Spleen (tissue), 11 donors: ENCODE measurements around the gene ACOXL. TPM values are rescaled to one million over a fixed set of nuclear protein-coding genes. Genes with fewer than 3 reads are reported as not detected.
A peak's percentile ranks its signal among the peaks of the same experiment; 100 is the strongest.

Experiments
- DNase-seq: peaks from one replicate; pipeline ENCODE4 v3.0.0-alpha.2; 2020
- H3K27ac ChIP-seq, 8 donors: fragments of 200-600 bp; sonication (generic) in 7 of 8; 1 replicate in 4 of 8; 2 replicates in 4 of 8; pipeline versions ENCODE4 v1.5.0 to v1.8.0; 2016 to 2021; ENCODE audit warnings: inconsistent platforms in 4 of 8, mild to moderate bottlenecking in 4 of 8, moderate library complexity in 1 of 8
- H3K27me3 ChIP-seq, 7 donors: fragments of 200-600 bp; sonication (generic) in 6 of 7; replicated peaks in 1 of 7; 1 replicate in 4 of 7; 2 replicates in 3 of 7; pipeline versions ENCODE4 v1.5.0 to v1.8.0; 2016 to 2021; ENCODE audit warnings: inconsistent platforms in 3 of 7, mild to moderate bottlenecking in 1 of 7
- H3K36me3 ChIP-seq, 6 donors: fragments of 200-600 bp; sonication (generic) in 5 of 6; 1 replicate in 4 of 6; 2 replicates in 2 of 6; pipeline versions ENCODE4 v1.5.0 to v1.8.0; 2016 to 2021; ENCODE audit warnings: inconsistent platforms in 2 of 6
- H3K4me1 ChIP-seq, 6 donors: fragments of 200-600 bp; sonication (generic) in 5 of 6; 1 replicate in 3 of 6; 2 replicates in 3 of 6; pipeline versions ENCODE4 v1.5.0 to v1.8.0; 2016 to 2021; ENCODE audit warnings: inconsistent platforms in 3 of 6
- H3K4me3 ChIP-seq, 8 donors: fragments of 200-600 bp; sonication (generic) in 7 of 8; 1 replicate in 4 of 8; 2 replicates in 4 of 8; pipeline versions ENCODE4 v1.5.0 to v1.8.0; 2016 to 2021; ENCODE audit warnings: inconsistent platforms in 4 of 8, mild to moderate bottlenecking in 4 of 8, moderate library complexity in 2 of 8
- H3K9me3 ChIP-seq, 8 donors: fragments of 200-600 bp; sonication (generic) in 7 of 8; 1 replicate in 4 of 8; 2 replicates in 4 of 8; pipeline versions ENCODE4 v1.5.0 to v1.8.0; 2016 to 2021; ENCODE audit warnings: inconsistent platforms in 4 of 8
- POLR2A ChIP-seq, 3 donors: fragments of 450-650 bp; IDR thresholded peaks; one replicate each; pipeline ENCODE4 v1.5.1; 2017; ENCODE audit warnings: antibody characterized with exemption in 3 of 3, mild to moderate bottlenecking in 1 of 3
- POLR2AphosphoS5 ChIP-seq, 3 donors: sonication (generic); formaldehyde crosslinking; IDR thresholded peaks; one replicate each; pipeline ENCODE4 v1.5.1; 2017; ENCODE audit warnings: antibody characterized with exemption in 3 of 3
- WGBS, 5 donors: extraction: QIAGEN DNeasy Blood & Tissue Kit in 3 of 5; methylation state at CpG; one replicate each; pipeline versions ENCODE4 v1.1.5 to v1.1.7; 2013 to 2018; 5-methylcytosine and 5-hydroxymethylcytosine counted together
- intact Hi-C: fragments of 100-400 bp; cut with DNase I; formaldehyde crosslinking; loops from one replicate; pipeline ENCODE4 v1.15.0; 2023; ENCODE audit warnings: low total_unique reads
- polyA plus RNA-seq, 3 donors: library from polyadenylated mRNA; stranded (reverse); fragments of 200-250 nt; gene quantifications; one replicate each; pipeline ENCODE4 v1.2.1, GENCODE V29; 2013
- total RNA-seq, 7 donors: library from RNA; depleted of rRNA in 3 of 7; stranded (reverse); fragments of >200 nt in 3 of 7; fragmentation: NEBNext Ultra II Directional in 4 of 7; extraction: Animal tissue kit (Norgen Biotek cat#: 25700) in 4 of 7; gene quantifications; one replicate each; pipeline versions ENCODE4 v1.1.0 to v1.2.1, GENCODE V29; 2016 to 2021
- TF ChIP-seq, protein P1 (sequence below), 11 experiments: fragments of 200-600 bp in 7 of 11; fragments of 450-650 bp in 4 of 11; sonication (generic) in 4 of 11; IDR thresholded peaks in 8 of 11; conservative IDR thresholded peaks in 3 of 11; 1 replicate in 7 of 11; 2 replicates in 4 of 11; pipeline versions ENCODE4 v1.4.0 to v1.8.0; 2016 to 2021; ENCODE audit warnings: antibody characterized with exemption in 11 of 11, inconsistent platforms in 4 of 11, mild to moderate bottlenecking in 1 of 11
- donor health status: healthy with polysubstance abuse.
- donor health status: DM: no; HTN: no; CAD: no; lungs with moderate emphysema.
- donor health status: DM: no; HTN: no; CAD: no.
- donor health status: Bipolar disorder and iron deficiency.
- donor health status: healthy.
- donor health status: DM: no; HTN: no; CAD: no.
- donor health status: DM: yes; HTN: yes; CAD: no.

The ACOXL gene
- total and polyA plus RNA-seq, 10 donors, result 0.04 to 1.0 (median 0.66) TPM

DNA sequence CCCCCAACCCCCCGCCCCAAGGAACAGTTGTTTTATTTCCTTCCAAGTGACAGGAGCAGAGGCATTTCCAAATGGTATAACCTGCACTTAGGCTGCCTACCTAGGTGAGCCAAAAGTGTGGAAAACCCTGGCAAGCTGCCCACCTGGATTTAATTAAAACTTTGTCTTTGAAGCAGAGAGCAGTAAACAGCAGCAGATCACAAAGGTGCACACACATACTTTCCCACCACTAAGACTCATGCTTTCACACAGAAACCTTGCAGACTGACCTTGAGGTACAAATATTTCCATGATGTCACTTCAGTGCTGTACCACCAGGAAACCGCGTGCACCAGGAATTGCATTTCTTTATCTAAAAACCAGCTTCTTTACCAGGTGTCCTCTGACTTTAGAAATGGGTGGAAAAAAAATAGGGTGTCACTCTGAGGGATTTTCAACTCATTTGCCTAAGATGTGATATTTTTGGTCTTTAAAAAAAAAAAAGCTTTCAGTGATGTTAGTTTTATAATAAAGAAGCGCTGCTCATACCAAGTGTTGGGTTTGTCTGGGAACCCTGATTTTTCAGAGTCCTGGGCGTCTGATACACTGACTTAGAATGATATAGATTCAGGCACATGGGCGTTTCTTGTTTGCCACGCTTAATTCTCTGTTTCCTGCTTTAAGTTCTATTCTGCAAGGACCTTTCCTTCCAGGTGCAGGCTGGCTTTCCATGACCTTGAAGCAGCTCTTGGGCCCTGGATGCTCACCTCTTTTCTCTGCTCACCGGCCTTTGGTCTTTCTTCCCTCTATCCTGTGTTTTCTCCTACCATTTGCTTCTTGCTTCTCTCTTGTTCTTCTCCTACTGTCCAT, 317.6 kb downstream of the ACOXL start:
- no peak for DNase-seq
- H3K4me3 ChIP-seq, result no peak overlapping the region
- no peak for TF ChIP-seq POLR2A (IDR thresholded peaks at IDR 0.05)
- no peak for TF ChIP-seq POLR2AphosphoS5 (IDR thresholded peaks at IDR 0.05)
- TF ChIP-seq, protein P1, sequence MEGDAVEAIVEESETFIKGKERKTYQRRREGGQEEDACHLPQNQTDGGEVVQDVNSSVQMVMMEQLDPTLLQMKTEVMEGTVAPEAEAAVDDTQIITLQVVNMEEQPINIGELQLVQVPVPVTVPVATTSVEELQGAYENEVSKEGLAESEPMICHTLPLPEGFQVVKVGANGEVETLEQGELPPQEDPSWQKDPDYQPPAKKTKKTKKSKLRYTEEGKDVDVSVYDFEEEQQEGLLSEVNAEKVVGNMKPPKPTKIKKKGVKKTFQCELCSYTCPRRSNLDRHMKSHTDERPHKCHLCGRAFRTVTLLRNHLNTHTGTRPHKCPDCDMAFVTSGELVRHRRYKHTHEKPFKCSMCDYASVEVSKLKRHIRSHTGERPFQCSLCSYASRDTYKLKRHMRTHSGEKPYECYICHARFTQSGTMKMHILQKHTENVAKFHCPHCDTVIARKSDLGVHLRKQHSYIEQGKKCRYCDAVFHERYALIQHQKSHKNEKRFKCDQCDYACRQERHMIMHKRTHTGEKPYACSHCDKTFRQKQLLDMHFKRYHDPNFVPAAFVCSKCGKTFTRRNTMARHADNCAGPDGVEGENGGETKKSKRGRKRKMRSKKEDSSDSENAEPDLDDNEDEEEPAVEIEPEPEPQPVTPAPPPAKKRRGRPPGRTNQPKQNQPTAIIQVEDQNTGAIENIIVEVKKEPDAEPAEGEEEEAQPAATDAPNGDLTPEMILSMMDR (IDR thresholded peaks at IDR 0.05 in 8 of 11, conservative IDR thresholded peaks at IDR 0.05 in 3 of 11), result no peak
- intact Hi-C loops, result no loop called here
- H3K4me1 ChIP-seq, result peaks cover 0 to 29% (median 9%) of the 10 kb centered on the region in 6 donors
- H3K36me3 ChIP-seq, result no peaks in the 10 kb centered on the region
- H3K9me3 ChIP-seq, result no peaks in the 10 kb centered on the region
- H3K27me3 ChIP-seq, result peaks cover 0 to 9% (median 0%) of the 10 kb centered on the region in 7 donors
- H3K27ac ChIP-seq, result peak overlapping the region in 3 of 8 donors; percentile 26 to 55 (median 43)
- 55 to 68% (median 58%) methylated on average over 8 of the region's 8 CpGs for WGBS, 5 donors

DNA sequence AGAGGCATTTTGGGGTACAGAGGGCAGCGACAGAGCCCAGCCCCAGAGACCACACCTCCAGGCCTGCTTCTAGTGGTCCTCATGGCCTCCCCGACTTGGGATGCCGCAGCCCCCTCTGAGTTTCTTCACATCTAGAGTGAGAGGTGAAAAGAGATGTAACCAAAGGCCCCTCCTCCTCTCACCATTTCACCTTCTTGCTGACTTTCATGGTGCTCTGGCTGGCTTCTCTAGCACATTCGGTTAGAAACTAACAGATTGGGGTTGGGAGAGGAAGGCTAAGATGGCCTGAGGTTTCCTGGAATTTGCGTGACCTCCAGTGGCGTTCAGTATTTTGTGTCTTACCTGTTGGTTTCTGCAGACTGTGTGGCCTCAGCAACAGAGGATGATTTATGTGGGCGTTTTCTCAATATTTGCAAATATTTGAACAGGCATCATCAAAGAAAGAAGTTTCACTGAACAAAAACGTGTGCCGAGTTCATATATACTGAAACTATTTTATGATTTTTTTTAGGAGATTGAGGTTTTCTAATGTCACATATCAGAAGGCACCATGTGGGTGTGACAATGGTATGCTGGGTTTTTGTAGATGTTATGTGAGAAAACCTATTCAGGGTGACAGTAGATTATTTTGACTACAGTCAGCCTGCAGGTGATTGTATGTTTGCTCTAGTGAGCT, 318.5 kb downstream of the ACOXL start:
- Histone ChIP-seq H3K27ac (peak overlapping the region in 3 of 8 donors; percentile 26 to 55 (median 43)), H3K9me3 (no peaks in the 10 kb centered on the region), H3K36me3 (no peaks in the 10 kb centered on the region), H3K27me3 (peaks cover 0 to 13% (median 0%) of the 10 kb centered on the region in 7 donors), H3K4me3 (no peak overlapping the region), H3K4me1 (peaks cover 0 to 37% (median 11%) of the 10 kb centered on the region in 6 donors)
- intact Hi-C loops, result no loop called here
- 66 to 78% (median 71%) methylated on average over 9 of the region's 9 CpGs for WGBS, 5 donors
- no peak for DNase-seq
- TF ChIP-seq, protein P1 (IDR thresholded peaks at IDR 0.05 in 8 of 11, conservative IDR thresholded peaks at IDR 0.05 in 3 of 11), result no peak
- no peak for TF ChIP-seq POLR2A (IDR thresholded peaks at IDR 0.05)
- no peak for TF ChIP-seq POLR2AphosphoS5 (IDR thresholded peaks at IDR 0.05)

DNA sequence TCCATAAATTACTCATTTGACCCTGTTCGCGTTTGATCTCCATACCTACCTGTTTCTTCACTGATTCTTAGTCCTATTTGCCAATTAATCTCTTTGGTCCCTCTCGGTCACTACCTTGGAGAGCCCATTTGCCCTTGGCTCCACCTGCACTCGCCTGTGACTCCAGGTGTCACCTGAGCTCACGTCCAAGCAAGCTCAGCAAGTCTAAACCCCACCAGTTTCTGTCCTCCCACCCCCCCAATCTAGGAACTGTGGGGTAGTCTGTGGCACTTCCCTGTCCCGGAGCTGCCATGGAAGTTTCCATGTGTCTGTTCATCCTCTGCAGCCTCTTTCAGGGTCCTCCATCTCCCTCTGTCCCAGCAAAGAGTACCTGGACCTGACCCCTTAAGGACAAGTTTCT, 320.2 kb downstream of the ACOXL start:
- no peaks in the 10 kb centered on the region for H3K36me3 ChIP-seq
- no peak overlapping the region for H3K4me3 ChIP-seq
- DNase-seq, result no peak
- peaks cover 0 to 13% (median 0%) of the 10 kb centered on the region in 7 donors for H3K27me3 ChIP-seq
- intact Hi-C loops, result no loop called here
- TF ChIP-seq, protein P1 (IDR thresholded peaks at IDR 0.05 in 8 of 11, conservative IDR thresholded peaks at IDR 0.05 in 3 of 11), result no peak
- TF ChIP-seq POLR2A (IDR thresholded peaks at IDR 0.05), result no peak
- TF ChIP-seq POLR2AphosphoS5 (IDR thresholded peaks at IDR 0.05), result no peak
- H3K27ac ChIP-seq, result no peak overlapping the region
- 82 to 94% (median 90%) methylated on average over 6 of the region's 6 CpGs for WGBS, 5 donors
- peaks cover 0 to 49% (median 11%) of the 10 kb centered on the region in 6 donors for H3K4me1 ChIP-seq
- H3K9me3 ChIP-seq, result no peaks in the 10 kb centered on the region

DNA sequence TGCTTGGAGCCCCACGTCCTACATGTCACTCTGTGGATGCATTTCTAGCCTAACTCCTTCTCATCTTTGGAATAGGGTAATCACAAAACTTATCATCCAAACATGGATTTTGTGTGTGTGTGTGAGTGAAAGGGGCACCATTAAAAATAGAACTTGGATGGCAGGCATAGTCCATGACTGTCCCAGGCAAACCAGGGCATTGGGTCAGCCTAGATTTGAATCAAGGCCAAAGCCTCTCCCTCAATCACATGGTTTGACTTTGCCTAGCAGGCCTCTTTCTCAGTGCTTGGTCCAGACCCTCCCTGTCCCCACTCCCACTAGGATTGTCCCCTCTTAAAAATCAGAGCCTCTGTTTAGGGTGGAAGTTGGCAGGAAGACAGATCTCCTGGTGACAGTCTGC, 320.9 kb downstream of the ACOXL start:
- Histone ChIP-seq H3K4me1 (peaks cover 0 to 56% (median 11%) of the 10 kb centered on the region in 6 donors), H3K4me3 (no peak overlapping the region), H3K27me3 (peaks cover 0 to 13% (median 0%) of the 10 kb centered on the region in 7 donors), H3K9me3 (no peaks in the 10 kb centered on the region), H3K36me3 (no peaks in the 10 kb centered on the region), H3K27ac (no peak overlapping the region)
- TF ChIP-seq POLR2A (IDR thresholded peaks at IDR 0.05) (no peak), POLR2AphosphoS5 (IDR thresholded peaks at IDR 0.05) (no peak)
- TF ChIP-seq, protein P1 (IDR thresholded peaks at IDR 0.05 in 8 of 11, conservative IDR thresholded peaks at IDR 0.05 in 3 of 11), result no peak
- no peak for DNase-seq
- 86 to 100% (median 95%) methylated on average over 1 of the region's 1 CpG for WGBS, 5 donors
- intact Hi-C loops, result no loop called here
